NCI-H526 (cell line): ENCODE measurements around the gene PARK7.
"Not testable (repeated sequence)": the region's sequence is repeated elsewhere in the genome, so short reads cannot be mapped to it uniquely, and the experiment has no call there.

ENCODE experiments used
- DNase-seq, 2 experiments: peaks; one replicate each; lab custom pipeline; 2025; lab: John Stamatoyannopoulos, UW

The PARK7 gene

DNA sequence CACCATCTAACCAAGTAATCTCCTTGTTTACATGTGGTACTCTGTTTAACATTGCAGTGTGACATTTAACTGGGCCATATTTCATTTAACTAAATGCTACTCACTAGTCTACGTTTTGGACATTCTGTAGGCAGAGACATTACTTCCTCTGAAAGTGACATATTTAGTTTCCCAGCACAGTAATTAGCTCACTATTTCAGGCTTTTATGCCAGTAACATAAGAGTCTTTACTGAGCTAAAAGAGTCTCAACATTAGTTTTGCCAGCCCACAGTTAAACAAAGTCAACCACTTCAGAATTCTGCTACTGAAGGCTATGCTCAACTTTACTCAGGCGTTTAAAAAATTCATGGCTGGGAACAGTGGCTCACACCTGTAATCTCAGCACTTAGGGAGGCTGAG is 18.3 kb upstream of the PARK7 start:
- DNase-seq, result no peak

DNA sequence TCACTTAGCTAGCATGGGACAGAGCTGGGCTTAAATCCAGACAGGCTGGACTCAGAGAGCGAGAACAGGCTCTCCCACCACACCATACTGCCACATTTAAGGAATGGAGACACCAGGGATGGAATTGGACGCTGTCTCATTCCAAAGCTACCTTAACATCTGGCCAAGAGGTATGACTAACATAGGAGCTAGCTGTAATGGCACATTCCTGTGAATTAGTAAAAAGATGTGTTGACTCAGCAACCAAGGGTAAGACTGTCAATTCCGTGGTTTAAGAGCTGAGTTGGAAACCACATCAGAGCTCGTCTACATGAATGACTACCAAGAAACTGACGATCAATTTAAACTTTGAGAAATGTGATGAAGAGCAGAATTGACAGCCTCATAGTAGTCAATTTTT is 12.6 kb upstream of the PARK7 start:
- no peak for DNase-seq

DNA sequence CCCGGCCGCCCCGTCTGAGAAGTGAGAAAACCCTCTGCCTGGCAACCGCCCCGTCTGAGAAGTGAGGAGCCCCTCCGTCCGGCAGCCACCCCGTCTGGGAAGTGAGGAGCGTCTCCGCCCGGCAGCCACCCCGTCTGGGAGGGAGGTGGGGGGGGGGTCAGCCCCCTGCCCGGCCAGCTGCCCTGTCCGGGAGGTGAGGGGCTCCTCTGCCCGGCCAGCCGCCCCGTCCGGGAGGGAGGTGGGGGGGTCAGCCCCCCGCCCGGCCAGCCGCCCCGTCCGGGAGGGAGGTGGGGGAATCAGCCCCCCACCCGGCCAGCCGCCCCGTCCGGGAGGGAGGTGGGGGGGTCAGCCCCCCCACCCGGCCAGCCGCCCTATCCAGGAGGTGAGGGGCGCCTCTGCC is 8.7 kb upstream of the PARK7 start:
- DNase-seq, result not testable (repeated sequence)

DNA sequence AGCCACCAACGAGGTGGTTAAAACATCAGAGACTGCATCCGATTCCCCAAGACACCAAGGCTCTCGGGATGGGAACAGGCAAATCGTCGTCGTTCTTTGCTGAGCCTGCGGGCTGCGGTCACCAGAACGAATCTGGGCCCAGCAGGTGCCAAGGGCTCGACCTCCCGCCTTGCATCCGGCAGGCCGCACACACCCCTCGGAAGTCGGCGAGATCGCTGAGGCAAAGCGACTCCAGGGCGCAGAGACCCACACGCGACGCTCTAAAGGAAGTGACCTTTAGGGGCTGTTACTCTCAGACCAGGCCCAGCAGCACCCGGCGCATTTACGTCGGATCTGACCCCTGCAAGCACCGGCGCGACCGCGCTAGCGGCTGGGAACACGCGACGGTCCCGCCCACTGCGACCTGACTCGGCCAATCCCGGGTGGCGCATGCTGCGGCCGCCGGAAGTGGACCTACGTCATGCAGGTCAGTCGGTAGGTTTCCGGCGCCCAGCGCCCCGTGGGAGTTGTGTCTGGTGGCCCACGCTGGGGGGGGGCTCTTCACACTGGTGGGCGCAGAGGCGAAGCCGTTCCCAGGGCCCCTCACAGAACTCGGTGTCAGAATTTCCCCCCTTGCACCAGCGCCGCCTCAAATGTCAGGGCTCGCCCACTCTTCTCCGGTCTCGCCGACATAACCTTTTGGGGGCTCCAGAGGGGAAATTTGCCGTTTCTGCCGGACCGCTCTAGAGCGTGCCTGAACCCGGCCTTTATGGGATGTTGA is 7.5 kb upstream of the PARK7 start:
- peak; percentile 61 to 91 for DNase-seq

DNA sequence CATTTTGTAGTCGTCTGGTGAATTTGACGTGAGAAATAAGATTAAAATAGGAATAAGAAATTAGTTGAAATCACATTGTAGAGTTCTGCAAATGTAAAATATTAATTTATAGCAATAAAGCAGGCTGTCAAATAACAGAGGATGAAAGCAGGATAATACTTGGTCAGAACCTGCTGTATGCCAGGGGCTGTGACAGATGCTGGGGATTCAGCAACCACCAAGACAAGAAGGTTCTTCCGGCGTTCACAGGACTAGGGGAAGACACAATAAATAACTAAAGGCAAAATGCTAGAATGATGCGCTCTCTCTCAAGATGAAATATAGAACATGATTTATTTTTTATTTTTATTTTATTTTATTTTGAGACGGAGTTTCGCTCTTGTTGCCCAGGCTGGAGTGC is 6.8 kb upstream of the PARK7 start:
- no peak for DNase-seq

DNA sequence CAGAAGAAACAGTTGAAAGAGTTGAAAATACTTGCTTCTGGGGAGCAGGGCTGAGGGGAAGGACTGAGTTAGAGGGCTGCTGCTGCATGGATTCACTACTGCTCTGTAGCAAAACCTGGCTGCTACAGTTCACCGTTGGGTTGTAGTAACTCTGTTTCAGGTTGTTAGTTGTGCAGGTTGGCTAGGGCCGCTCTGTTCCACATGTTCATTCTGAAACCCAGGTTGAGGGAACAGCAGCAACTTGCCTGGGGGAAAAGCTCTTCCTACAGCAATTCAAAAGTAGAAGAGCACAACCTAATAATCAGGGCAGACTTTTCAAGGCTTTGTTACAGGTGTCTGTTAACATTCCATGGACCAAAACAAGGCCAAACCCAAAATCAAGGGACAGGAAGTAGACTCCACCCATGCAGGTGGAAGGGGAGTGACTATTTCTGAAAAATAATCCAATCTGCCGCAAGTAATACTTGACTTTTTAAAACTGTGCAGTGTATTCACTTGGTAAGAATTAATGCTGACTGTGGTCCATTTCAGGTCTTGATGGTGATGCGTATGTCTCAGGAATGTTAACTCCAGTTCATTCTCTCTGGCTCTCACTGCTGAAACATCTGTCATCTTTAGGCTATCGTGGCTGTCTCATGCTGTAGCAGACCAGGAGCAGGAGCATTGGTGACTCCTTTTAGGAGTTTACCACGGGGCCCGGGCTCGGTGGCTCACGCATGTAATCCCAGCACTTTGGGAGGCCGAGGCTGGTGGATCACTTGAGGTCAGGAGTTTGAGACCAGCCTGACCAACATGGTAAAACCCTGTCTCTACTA is 5.1 kb upstream of the PARK7 start:
- no peak for DNase-seq

DNA sequence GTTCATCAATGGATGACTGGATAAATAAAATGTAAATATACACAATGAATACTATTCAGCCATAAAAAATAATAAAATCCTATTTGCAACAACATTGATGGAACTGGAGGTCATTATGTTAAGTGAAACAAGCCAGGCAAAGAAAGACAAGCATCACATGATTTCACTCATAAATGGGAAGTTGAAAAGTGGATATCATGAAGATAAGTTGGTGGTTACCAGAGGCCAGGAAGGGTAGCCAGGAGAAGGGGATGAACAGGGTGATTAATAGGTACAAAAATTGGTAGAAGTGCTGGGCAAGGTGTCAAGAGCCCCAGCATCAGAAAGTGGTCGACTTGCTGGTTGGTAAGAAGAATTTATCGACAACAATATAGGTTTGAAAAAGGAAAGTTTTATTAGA is 1.3 kb upstream of the PARK7 start:
- DNase-seq, result no peak

DNA sequence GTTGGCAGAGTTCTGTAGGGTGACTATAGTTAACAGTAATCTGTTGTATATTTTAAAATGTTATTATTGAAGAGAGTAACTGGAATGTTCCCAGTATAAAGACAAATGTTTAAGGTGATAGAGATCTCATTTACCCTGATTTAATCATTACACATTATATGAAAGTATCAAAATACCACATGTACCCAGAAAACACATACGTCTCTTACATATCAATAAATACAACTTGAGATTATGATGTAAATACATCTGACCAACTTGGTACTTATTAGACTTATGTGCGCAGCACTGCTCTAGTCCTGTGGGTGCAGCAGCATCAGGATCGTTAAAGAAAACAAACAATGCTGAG is 670 bp upstream of the PARK7 start:
- no peak for DNase-seq

DNA sequence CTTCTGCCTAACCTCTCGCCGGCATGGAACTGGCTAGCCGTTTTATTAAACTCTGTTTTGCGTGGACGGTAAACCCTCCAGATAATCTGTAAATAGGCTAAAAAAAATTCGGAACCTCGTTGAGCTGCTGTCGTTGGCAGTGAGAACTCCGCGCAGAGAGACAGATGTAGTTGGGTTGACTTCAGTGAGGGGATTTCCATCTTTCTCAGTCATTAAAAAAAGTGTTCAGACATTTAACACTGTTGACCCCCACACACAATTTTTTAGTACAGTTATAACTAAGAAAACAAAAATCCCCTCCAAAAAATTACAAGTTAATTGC is 464 bp downstream of the PARK7 start:
- DNase-seq, result peak in 1 of 2 experiments; percentile 53

DNA sequence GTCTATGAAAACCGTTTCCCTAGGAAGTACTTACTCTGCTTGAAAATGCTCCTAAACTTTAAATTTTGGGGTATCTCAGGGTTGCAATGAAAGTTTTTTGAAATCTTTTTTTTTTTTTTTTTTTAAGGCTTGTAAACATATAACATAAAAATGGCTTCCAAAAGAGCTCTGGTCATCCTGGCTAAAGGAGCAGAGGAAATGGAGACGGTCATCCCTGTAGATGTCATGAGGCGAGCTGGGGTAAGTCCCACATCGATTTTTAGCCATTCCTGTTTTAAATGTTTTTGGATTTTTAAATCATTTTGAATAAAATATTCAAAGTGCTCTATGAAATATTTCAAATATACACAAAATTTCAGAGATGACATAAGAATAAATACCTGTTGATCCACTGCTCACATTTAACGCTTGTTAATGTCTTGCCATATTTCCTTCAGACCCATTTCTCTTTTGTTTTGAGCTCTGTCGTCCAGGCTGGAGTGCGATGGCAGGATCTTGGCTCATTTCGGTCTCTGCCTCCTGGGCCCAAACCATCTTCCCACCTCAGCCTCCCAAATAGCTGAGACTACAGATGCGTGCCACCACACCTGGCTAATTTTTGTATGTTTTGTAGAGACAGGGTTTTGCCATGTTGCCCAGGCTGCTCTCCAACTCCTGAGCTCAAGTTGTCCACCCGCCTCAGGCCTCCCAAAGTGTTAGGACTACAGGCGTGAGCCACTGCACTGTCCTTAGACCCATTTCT is 1.3 kb downstream of the PARK7 start:
- DNase-seq, result no peak

DNA sequence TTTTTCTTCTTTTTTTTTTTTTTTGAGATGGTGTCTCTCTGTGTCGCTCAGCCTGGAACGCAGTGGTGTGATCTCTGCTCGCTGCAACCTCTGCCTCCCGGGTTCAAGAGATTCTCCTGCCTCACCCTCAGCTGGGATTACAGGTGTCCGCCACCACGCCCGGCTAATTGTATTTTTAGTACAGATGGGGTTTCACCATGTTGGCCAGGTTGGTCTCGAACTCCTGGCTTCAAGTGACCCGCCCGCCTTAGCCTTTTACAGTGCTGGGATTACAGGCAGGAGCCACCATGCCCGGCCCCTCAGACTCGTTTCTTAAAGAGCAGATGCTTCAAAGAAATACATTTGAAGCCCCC is 1.8 kb downstream of the PARK7 start:
- DNase-seq, result not testable (repeated sequence)

DNA sequence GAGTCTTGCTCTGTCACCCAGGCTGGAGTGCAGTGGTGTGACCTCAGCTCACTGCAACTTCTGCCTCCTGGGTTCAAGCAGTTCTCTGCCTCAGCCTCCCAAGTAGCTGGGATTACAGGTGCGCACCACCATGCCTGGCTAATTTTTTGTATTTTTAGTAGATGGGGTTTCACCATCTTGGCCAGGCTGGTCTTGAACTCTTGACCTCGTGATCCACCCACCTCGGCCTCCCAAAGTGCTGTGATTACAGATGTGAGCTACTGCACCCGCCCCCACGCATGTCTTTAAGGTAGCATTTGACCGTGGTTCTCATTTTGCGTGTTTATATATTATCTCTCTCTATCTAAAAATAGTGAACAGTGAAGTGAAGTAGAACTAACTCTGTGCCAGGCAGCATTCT is 2.3 kb downstream of the PARK7 start:
- not testable (repeated sequence) for DNase-seq

DNA sequence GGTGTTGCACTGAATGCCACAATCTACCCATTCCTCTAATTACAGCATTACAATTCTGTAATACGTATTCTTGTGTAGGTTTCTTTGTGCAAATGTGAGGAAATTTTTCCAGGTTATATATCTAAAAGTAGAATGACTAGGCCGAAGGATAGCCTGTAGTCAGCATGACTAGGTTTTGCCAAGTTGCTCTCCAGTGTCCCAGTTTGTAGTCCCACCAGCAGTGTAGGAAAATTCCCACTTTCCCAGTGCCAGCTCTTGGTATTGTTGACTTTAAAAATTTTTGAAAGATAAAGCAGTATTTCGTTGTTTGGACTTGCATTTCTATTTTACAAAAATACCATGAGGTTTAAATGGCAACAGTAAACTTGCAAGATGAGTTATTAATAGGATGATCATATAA is 3.0 kb downstream of the PARK7 start:
- DNase-seq, result no peak

DNA sequence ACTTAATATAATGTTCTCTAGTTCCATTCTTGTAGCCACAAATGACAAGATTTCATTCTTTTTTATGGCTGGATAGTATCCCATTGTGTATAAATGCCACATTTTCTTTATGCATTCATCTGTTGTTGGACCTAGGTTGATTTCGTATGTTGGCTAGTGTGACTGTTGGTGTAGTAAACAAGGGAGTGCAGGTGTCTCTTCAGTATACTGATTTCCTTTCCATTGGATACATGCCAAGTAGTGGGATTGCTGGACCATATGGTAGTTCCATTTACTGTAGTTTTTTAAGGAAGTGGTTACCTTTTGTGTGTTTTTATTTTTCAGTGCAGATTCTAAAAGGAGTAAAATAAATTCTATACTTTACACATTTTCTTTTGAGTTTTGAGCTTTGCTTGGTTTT is 5.7 kb downstream of the PARK7 start:
- DNase-seq, result no peak

DNA sequence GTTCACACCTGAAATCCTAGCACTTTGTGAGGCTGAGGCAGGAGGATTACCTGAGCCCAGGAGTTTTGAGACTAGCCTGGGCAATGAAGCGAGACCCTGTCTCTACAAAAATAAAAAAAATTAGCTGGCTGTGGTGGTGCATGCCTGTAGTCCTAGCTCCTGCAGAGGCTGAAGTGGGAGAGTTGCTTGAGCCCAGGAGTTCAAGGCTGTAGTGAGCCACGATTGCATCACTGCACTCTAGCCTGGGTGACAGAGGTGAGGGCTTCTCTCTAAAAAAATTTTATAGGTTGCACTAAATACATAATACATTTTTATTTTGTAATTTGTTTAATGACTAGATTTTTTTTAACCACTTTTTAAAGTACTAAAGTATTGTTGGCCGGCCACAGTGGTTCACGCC is 6.1 kb downstream of the PARK7 start:
- DNase-seq, result no peak

DNA sequence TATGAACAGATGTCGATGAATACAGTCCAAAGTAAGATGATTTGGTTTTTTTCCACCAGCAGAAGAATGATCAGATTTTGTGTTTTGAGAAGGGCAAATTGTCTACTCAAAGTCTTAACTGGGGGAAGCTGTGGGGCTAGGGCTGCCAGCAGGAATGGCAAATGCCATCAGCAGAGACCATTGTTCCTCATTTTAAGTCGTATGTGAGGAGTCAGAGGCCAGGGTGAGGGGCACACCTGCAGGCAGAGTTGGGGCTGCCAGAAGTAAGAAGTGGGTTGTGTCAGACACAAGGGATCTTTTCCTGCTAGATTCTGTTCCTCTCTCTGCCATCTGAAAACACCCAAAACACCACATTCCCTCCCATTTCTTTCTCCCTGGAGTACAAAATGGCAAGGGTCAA is 8.7 kb downstream of the PARK7 start:
- no peak for DNase-seq

DNA sequence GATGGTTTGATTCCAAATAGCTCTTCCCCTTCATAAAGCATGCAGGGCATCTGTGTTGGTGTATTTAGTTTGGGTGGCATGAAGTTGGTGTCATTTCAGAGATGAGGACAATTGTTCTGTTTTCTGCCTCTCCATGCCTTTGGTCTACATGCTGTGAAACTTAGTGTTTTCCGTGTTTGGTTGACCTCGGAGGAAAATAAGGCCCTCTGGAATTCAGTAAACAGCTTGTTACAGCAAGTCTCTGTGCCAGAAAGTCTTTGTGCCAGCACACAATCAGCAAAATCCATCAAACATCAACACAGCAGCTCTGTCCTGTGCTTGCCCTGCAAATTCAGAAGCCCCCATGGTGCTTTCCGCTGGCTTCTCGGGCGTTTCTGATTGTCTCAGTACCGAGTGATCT is 9.5 kb downstream of the PARK7 start:
- DNase-seq, result no peak

DNA sequence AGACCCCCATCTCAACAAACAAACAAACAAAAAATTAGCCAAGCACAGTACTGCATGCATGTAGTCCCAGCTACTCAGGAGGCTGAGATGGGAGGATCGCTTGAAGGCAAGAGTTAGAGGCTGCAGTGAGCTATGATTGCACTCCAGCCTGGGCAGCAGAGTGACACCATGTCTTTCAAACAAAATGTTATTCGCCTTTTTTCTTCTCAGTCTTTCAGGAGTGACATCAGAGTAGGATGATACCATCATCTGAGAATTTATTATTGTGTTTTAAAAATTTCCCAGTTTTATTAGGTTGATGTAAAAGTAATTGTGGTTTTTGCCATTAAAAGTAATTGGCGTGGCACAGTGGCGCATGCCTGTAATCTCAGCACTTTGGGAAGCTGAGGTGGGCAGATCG is 10.8 kb downstream of the PARK7 start:
- DNase-seq, result no peak

DNA sequence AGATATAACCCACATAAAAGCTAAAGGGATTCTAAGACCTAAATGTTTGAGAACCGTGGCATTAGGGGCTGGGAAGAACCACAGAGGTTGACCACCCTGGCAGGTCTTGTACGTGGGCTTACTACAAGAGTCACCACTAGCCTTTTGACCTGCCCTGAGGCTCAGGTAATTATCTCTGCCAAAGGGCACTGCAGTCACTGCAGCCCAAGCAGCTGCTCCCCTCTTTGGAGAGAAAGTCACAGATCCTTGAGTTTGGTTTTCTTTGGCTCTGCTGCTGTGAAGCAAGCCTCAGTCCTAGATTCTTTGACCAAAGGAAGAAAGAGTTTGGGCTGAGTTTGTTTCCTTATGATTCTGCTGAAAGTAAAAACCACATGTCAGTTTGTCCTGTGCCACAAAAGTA is 11.6 kb downstream of the PARK7 start:
- no peak for DNase-seq

DNA sequence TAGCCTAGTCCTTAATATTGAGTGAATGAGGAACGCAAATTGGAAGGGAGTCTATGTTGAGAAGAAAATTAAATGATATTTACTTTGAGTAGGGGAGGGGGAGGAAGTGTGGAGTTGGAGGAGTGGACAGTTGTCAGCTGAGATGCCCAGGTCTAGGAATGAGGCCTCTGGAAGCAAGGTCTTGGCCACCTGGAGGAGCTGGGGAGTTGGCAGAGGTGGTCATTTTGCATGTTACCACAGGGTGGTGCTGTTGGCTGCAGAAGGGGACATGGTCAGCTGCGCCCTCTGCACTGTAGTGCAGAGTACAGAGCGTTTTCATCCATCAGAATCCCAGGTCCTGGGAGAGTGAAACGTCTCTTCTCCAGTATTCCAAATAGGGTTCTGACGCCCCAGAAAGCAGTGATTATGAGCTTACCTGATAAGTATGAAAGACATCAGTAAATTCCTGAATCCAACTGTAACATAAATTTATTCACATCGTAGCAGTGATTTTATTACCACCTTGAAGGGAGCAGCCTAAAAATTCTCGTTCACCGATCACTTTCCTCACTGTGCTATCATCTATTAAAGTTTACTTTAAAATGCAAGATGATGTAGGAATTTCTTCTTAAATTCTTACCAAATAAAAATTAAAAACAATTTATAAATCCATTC is 13.8 kb downstream of the PARK7 start:
- peak; percentile 51 to 86 for DNase-seq

DNA sequence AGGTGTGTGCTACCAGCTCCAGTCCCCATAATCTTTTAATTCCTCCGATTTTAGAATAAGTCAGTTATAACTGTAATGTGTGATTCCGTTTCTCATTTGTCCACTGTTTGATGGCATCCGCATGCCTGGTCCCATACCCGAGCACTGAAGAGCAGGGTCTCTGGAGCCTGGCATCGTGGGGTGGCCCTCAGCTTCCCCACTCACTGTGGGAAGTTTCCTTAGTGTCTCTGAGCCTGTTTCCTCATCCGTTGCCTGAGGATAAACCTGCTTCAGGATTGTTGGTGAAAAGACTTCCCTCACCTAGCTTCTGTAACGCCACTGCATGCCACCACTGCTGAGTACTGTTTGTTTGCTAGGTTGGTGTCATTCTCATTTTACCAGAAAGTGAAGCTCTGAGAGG is 19.5 kb downstream of the PARK7 start:
- no peak for DNase-seq

DNA sequence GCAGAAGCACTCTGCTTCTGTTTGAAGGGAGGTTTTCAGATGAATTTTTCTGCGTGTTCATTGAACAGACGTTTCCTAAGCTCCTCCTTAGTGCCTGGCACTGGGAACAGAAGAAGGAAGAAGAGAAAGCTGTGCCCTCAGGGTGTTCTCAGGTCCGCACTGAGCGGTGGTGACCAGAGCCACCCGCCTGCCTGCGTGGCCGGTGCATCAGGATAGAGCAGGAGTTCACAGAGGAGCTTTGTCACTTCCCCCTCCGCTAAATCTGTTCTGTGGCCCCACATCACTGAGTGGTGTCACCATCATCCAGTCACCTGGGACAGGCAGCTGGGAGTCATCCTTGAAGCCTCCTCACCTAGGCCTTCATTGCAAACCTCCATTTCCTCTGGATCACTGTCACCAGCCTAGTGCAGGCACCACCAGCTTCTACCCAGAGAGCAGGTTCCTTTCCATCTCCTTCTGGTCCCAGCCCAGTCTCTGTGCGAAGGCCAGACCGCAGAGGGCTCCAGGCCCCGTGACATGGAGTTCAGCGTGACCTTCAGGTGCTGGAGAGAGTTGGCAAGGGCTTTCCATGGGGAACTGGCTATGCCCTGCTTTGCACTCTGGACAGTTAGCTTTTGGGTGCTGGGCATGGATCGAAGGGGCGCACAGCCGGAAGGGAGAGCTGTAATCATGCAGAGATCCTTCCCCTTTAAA is 21.7 kb downstream of the PARK7 start:
- DNase-seq, result no peak
